ENCODE measurements around the gene DHRS7C.

Gene DHRS7C

GRCh38 chr17:9790889-9791876, at the start of gene DHRS7C:
Gene DHRS7C, minus strand, starts transcription at chr17:9791592. Its CDS starts 308 bp downstream, at chr17:9791284.
- DNase-seq = no peak

- DNase-seq = no peak
Measured at GRCh38 chr17:9839433-9839832, 48.0 kb upstream of the DHRS7C start.

- DNase-seq = no peak
Measured at GRCh38 chr17:9837551-9838471, 46.4 kb upstream of the DHRS7C start.

GRCh38 chr17:9833922-9834321, 42.5 kb upstream of the DHRS7C start:
- no peak for DNase-seq

GRCh38 chr17:9830711-9831110, 39.3 kb upstream of the DHRS7C start:
- no peak for DNase-seq

GRCh38 chr17:9829343-9829742, 38.0 kb upstream of the DHRS7C start:
- no peak for DNase-seq

GRCh38 chr17:9828296-9829295, 37.2 kb upstream of the DHRS7C start:
- no peak for DNase-seq

- DNase-seq = no peak
Measured at GRCh38 chr17:9825641-9826150, 34.3 kb upstream of the DHRS7C start, which contains the start of gene GLP2R. Gene GLP2R, plus strand, starts transcription at chr17:9825924. Its CDS starts 140 bp downstream, at chr17:9826064.

GRCh38 chr17:9824797-9825338, 33.5 kb upstream of the DHRS7C start:
- DNase-seq = no peak

- no peak for DNase-seq
Measured at GRCh38 chr17:9824094-9824493, 32.7 kb upstream of the DHRS7C start.

- no peak for DNase-seq
Measured at GRCh38 chr17:9821921-9822320, 30.5 kb upstream of the DHRS7C start, which contains the start of gene GSG1L2. Gene GSG1L2, minus strand, starts transcription at chr17:9822079. Its CDS starts 8 bp downstream, at chr17:9822071.

GRCh38 chr17:9820448-9820847, 29.1 kb upstream of the DHRS7C start:
- DNase-seq = no peak

- DNase-seq = no peak
Measured at GRCh38 chr17:9818760-9819159, 27.4 kb upstream of the DHRS7C start.

- no peak for DNase-seq
Measured at GRCh38 chr17:9817086-9817485, 25.7 kb upstream of the DHRS7C start.

GRCh38 chr17:9816472-9816871, 25.1 kb upstream of the DHRS7C start:
- no peak for DNase-seq

GRCh38 chr17:9814337-9814945, 23.0 kb upstream of the DHRS7C start:
- no peak for DNase-seq

- DNase-seq = no peak
Measured at GRCh38 chr17:9813166-9813565, 21.8 kb upstream of the DHRS7C start.

- no peak for DNase-seq
Measured at GRCh38 chr17:9811537-9811936, 20.1 kb upstream of the DHRS7C start.

GRCh38 chr17:9811086-9811485, 19.7 kb upstream of the DHRS7C start:
- no peak for DNase-seq

GRCh38 chr17:9810100-9810949, 18.9 kb upstream of the DHRS7C start:
- DNase-seq = no peak
